Left forelimb (tissue), 1 donor: ENCODE results near the gene TMEM87B.
A peak's percentile ranks its signal among the peaks of the same experiment; 100 is the strongest.
"Not testable (repeated sequence)": the region's sequence is repeated elsewhere in the genome, so short reads cannot be mapped to it uniquely, and the experiment has no call there.

Experiments
- DNase-seq: peaks from one replicate; pipeline ENCODE4 v3.0.0-alpha.2; 2018; ENCODE audit warnings: low spot score

Gene TMEM87B

DNA sequence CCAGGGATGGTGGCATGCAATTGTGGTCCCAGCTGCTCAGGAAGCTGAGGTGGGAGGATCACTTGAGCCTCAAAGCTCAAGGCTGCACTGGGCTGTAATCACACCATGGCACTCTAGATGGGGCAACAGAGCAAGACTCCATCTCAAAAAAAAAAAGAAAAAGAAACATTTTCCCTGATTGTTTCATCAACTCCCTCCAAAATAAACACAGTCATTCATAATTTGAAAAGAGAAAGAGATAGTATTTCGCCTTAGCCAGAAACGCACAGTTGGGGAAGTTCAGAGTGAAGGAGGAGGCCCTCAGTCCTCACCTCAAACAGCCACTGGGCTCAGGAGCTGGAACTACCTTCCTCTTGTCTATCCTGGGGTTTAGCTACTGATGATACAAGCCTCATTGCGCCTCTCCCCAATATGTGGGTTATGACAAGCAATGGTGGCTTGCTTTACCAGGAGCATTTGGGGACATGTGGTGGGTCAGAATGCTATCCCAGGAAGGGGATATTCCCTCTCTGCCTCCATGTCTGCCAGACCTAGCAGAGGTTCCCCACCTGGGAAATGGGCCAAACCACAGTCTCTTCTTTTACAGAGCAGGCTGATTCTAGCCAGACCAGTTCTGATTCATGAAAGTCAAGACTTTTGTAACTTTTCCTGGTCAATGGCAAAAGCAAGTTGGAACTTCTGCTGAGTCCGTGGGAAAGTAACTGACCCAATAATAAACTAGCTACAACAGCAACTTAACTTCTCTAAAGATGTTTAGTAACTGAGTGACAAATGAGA, 22.2 kb upstream of the TMEM87B start:
- DNase-seq, result no peak

DNA sequence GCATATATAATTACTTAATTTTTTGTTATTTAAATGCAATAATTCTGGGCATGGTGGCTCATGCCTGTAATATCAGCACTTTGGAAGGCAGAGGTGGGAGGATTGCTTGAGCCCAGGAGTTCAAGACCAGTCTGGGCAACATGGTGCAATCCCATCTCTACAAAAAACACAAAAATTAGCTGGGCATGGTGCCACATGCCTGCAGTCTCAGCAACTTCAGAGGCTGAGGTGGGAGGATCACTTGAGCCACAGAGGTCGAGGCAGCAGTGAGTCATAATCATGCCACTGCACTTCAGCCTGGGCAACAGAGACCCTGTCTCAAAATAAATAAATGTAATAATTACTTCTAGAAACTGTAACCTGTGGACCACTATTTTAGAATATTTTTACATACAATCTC, 21.5 kb upstream of the TMEM87B start:
- DNase-seq, result no peak

DNA sequence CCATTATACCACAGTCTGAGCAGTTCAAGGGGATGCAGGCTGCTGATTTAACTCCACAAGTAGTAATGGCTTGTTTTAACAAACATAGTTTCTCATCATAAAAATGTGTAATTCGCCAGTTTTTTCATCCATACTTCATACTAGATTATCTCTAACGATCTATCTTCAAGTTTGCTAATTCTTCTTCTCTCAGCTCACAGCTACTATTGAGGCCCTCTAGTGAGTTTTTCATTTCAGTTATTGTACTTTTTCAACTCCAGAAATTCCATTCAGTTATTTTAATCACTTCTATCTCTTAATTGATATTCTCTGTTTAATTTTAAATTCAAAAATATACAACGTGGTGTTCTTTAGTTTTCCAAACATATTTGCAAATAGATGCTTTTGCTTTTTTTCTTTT, 20.1 kb upstream of the TMEM87B start:
- no peak for DNase-seq

DNA sequence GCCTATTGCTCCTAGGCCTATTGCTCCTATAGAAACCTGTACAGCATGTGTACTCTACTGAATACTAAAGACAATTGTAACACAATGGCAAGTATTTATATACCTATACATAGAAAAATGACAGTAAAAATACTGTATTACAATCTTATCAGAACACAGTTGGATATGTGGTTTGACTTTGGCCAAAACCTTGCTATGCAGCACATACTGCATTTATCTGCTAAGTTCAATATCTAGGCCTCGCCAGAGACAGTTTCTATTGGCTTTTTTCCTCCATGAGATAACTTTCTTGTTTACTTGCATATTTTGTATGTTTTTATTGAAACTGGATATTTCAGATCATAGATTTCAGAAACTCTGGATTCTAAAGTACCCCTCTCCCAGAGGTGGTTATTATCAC, 19.3 kb upstream of the TMEM87B start:
- no peak for DNase-seq

DNA sequence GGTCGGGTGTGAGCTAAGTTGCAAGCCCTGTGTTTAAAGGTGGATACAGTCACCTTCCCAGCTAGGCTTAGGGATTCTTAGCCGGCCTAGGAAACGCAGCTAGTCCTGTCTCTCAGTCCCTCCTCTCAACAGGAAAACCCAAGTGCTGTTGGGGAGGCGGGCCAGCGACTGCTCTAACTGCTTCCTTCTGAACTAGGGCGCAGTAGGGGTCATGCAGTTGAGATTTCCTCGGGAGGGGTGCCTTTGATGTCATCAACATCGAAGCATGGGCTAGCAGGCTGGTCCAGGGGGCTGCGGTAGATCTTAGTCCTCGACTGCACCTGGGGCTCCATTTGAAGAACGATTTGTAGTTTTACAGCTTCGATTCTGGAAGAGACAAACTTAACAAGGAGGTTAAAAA, 15.5 kb upstream of the TMEM87B start:
- not testable (repeated sequence) for DNase-seq

DNA sequence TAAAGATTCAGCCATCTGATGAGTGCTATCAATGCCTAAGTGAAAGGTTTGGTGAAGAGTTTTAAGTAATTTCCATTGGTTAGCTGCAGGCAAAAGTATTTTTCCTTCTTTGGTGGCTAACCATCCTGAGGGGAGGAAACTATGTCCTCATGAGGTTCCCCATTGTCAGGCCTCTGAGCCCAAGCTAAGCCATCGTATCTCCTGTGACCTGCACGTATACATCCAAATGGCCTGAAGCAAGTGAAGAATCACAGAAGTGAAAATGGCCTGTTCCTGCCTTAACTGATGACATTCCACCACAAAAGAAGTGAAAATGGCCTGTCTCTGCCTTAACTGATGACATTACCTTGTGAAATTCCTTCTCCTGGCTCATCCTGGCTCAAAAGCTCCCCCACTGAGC, 15.0 kb upstream of the TMEM87B start:
- DNase-seq, result not testable (repeated sequence)

DNA sequence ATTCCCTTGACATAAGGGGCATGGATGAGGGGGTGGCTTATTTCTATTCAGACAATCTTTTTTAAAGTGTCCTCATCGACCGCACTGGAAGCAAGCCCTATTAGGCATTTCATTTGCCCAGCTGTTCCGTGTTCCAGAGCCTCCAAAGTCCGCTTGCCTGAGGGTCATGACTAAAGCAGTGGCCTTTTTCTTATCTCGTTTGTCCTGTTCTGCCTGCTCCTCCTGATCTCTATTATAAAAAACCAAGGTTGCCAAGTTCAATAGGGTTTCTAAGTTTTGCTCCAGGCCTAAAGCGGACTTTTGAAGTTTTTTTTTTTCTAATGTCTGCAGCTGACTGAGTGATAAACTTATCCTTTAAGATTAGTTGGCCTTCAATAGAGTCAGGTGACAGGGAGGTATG, 13.6 kb upstream of the TMEM87B start:
- DNase-seq, result not testable (repeated sequence)

DNA sequence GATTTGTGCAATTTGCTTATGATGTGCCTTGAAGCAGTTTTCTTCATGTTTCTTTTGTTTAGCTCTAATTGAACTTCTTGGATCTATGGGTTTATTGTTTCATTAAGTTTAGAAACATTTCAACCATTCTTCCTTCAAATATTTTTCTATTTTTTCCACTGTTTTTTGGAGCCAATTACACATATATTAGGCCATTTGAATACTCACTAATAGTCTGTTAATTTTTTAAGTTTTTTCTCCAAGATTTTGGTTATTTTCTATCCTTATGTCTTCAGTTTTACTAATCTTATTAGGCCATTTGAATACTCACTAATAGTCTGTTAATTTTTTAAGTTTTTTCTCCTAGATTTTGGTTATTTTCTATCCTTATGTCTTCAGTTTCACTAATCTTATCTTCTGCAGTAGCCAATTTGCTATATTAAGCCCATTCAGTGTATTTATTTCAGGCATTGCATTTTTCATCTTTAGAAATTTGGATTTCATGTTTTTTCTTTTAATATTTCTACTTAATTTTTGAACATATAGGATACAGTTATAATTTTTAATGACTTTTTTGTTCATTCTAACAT, 9.5 kb upstream of the TMEM87B start:
- no peak for DNase-seq

DNA sequence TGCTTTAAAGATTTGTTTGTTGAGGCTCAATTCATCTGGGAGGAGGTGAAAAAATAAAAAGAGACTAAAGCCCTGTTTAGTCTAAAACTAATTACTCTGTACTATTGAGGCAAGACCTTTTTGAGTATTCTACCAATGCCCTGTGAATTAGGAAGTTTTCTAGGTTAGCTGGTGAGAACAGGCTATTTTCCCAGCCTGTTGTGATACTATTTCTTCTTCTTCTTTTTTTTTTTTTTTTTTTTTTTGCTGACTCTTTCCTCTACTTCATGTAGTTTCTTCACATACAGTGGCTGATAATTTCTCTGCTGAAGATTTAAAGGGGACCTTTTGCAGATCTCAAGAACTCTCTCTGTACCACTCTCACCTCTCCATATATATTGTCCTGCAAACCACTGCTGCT, 8.8 kb upstream of the TMEM87B start:
- DNase-seq, result no peak

DNA sequence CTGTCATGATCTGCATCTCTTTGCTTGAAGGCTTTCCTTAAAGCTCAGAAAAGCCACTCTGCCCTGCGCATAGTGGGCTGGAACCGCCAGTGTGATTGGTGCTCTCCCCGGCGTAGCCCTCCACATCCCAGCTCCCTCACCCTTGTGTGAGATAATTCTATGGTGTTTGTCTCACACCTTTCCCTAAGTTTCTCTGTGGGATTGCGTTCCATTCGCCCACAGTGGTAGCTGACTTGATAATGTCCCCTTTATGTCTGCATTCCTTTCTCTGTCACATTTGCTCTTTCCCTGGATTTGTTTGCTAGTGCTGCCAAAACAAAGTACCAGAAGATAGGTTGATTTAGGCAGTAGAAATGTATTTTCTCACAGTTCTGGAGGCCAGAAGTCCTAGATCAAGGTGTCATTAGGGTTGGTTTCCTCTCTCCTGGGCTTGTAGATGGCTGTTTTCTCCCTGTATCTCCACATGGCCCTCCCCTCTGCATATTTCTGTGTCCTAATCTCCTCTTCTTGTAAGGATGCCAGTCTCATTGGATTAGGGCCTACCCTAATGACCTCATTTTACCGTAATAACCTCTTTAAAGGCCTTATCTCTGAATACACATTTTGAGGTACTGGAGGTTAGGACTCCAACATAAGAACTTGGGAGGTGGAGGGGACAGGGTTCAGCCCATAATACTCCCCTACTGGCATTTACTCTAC, 7.4 kb upstream of the TMEM87B start:
- no peak for DNase-seq

DNA sequence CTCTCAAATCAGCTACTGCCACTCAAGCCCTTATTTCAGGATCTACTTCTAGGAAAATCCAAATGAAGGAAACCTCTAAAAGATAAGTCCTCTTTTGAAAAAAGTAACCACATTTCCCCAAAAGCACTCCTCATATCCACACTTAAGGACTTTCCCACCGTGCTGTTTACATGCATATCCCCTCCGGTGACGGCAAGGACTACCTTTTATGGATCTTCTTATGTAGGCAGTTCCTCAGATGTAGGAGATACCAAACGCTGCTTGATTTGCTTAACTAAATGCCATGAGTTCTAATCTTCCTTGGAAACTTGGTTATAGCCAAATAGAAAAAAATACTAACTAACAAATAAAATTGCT, 6.9 kb upstream of the TMEM87B start:
- no peak for DNase-seq

DNA sequence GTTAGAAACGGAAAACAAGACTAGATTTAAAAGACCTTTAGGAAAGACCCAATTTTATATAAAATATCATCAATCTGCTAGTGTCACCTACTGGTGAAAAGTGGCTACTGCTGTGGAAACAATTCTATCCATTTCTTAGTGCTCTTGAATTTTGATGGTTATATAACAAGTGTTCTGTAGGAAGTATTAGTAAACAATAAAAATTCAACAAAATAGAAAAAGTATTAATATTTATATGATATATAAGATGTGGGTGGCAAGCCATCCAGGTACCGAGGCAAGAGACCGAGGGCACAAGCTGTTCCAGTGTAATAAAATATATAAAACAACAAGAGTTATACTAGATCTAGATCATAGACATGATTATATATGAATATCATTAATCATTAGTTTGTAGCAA, 6.2 kb upstream of the TMEM87B start:
- no peak for DNase-seq

DNA sequence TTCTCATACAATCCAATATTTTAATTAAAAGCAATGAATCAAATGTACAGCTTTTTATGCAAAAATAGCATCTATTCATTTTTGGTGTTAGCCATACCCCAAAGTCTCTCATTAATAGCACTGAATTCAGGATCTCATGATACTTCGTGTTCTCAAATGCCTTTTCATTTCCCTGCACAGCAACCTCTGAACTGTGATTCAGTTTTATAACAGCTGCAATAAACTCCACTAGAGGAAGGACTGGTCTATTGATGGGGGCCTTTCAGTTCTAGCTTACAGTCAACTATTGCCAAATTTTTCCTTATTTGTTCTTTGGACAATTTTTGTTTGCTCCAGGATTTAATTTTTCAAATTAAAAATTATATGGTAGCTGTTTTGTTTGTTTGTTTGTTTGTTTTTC, 4.8 kb upstream of the TMEM87B start:
- DNase-seq, result no peak

DNA sequence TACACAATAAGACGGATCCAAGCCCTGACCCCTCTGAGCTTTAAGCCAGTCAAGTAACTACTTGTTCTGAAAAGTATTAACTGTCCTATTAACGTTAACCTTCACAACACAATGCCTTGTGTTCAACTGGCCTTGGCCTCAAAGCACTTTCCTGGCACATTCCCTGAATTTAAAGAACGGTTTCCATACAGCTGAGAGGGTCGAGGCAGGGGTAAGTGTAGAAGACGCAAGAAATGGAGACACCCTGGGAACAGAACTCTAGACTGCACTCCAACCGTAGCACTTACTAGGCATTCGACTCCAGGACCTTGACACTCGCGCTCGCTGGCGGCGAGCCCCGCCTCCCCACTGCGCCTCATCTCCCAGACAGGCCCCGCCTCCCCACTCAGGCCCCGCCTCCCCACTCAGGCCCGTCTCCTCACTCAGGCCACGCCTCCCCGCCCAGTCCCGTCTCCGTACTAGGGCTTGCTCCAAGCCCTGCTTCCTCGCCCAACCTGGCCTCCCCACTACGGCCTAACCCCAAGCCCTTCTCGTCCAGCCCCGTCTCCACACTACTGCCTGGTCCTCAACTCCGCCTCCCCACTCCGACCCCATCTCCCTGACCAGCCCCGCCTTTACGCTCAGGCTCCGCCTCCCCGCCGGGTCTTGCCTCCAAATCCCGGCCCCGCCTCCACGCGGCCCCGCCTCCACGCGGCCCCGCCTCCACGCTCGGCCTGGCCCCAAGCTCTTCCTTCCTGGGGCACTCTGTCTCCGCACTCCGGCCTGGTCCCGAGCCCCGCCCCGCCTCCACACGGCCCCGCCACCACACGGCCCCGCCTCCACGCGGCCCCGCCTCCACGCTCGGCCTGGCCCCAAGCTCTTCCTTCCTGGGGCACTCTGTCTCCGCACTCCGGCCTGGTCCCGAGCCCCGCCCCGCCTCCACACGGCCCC, 887 bp upstream of the TMEM87B start:
- DNase-seq, result peak; percentile 98

DNA sequence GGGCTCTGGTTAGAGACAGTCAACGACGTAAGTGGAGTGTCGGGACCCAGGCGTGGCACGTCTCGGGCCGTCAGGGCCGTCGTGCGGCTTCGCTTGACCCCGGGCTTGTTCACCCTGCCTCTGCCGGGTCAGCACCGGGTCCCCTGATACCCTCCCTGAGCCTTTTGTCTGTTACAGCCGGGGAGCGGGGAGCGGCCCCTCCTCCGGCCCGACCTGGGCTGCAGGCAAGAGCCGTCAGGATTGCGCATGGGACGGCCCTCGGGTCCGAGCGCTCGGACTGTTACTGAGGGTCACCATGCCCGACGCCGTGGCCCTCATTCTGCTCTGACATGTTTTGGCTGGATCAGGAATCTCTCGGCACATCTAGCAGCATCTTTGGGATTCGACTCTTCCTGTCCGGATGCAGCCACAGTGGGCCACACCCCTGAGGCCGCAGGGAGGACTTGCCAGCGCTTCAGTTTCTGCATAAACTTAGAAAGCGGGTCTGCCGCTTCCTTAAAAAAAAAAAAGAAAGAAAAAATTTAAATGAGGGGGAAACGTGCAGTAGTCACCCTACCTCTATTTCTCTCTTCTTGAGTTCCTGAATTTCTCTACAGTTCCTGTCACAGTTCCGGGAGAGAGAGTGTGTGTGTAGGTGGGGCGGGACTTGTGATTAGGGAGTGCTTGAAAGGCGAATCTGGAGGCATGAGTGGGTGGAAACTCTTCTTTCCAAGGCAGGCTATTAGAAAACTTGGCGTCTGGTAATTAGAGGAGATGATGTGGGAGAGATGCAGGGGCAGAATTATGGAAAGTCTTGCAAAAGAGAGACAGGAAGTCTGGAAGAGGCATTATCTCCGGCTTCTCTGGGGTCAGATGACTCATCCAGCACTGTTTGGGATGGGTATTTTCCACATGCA, 909 bp downstream of the TMEM87B start:
- peak; percentile 75 for DNase-seq

DNA sequence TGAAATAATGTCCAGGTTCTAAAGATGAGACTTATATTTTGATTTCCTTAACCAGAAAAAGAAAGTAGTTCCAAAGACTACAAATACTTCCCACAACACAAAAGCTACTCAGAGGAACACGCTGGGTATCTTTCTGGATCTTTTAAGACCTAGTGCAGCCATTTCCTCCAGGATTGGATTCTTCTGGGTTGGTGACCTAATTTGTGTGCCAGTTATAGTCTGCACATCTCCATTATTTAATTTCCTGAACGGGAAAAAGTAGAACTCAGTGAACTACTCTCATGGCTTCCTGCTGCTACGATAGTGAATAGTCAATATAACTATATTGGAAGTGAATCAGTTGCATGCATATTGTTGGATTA, 1.5 kb downstream of the TMEM87B start:
- DNase-seq, result no peak

DNA sequence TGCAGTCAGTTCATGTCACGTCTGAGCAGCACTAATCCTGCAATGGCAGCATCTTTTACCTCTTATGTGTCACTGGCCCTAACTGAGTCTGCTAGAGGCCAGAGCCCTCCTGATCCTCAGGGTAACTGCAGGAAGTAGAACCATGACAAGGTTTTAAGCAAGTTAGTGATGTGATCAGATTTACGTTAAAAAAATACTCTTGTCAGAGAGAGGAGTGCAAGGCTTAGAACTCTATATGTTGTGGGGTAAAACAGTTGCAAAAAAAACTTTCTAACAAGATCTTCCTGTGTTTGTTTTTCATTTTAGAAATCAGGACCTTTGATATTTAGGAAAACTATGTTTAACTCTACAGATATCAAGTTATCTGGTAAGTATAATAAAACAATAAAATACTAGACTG, 4.6 kb downstream of the TMEM87B start:
- no peak for DNase-seq

DNA sequence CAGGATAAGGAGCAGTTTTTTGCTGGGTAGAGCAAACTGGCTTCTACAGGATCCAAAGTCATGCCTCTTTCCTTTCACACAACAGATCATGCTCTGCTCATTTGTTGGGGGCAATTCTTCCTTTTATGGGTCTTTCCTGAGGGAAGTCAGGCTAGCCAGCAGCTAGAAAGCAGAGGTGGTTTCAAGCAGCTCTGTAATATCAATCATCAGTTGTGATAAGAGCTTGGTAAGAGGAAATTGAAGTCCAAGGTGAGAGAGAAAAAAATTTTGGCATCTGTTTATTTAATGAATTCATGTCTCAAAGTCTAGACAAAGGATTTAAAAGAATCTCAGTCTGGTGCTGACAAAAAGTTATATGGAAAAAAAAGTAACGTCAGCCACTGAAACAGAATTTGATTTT, 6.2 kb downstream of the TMEM87B start:
- no peak for DNase-seq

DNA sequence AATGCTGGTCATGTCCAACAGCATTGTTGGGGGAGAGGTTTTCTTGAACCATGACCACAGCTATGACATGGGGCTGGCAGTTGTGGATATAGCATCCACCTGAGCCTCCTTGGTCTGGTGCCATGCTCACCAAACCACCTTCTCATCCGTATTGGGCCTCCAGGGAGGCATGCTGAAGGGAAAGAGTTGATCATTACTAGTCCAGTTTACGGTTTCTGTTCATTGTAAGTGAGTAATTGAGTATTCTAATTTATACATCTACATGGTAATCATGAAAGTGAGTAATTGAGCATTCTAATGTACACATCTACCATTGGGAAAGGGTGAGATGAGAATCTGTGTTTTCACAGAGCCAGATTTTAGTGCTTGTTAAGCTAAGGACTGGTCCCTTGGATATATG, 6.8 kb downstream of the TMEM87B start:
- DNase-seq, result no peak

DNA sequence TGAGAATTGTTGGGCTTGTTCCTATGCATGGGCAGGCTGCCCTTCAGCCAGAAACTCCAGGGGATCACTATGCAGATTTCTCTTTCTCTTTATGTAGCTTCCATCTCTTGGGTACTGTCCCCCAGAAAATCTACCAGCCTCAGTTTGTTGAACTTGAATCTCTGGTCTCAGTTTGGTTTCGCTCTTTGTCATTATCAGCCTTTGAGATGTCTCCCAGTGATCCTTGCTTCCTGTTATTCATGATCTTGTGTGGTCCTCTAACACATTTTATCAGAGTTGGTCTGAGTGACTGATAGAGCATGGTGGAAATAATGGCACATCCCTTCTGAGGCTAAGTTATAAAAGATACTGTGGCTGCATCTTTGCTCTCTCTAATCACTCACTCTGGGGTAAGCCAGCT, 7.8 kb downstream of the TMEM87B start:
- no peak for DNase-seq

DNA sequence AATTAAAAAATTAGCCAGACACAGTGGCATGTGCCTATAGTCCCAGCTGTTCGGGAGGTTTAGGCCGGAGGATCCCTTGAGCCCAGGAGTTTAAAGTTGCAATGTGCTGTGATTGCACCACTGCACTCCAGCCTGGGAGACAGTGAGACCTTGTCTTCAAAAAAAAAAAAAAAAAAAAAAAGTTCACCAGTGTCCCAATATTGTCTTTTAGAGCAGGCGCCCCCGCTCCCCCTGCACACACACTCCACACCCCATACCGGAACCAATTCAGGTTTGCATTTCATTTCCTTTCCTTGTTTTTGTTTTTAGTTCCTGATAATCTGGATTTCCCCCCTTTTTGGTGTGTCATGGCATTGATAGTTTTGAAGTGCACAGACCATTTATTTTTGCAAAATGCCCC, 10.4 kb downstream of the TMEM87B start:
- DNase-seq, result no peak

DNA sequence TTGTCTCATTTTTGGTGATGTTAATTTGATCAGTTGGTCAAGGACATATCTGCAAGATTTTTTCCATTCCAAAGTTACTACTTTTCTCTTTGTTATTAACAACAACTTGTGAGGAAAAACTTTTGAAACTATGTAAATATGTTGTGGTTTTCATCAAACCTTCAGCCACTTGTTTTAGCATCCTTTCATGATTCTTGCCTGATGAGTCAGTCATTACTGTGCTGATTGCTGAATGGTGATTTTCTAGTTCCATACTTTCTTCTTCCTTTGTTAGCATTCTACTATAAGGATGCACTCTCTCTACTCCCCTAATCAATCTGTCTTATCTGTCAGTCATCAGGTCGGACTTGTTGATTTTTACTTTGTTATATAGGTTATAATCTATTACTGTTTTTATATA, 10.9 kb downstream of the TMEM87B start:
- DNase-seq, result no peak
